KBM-7 (cell line): Measurements from ENCODE around the gene TAC4.
"Not testable (repeated sequence)": the region's sequence is repeated elsewhere in the genome, so short reads cannot be mapped to it uniquely, and the experiment has no call there.

Experiments
- DNase-seq: peaks from one replicate; pipeline ENCODE4 v3.0.0-alpha.2; 2015
- in situ Hi-C: fragments of 300-500 bp; cut with MboI; formaldehyde crosslinking; loops from 2 replicates; pipeline ENCODE4 v1.14.3; 2020; ENCODE audit warnings: low sequenced_read_pairs, low pct_unique_long_range_greater_than_20kb, mixed read lengths

TAC4 gene

DNA sequence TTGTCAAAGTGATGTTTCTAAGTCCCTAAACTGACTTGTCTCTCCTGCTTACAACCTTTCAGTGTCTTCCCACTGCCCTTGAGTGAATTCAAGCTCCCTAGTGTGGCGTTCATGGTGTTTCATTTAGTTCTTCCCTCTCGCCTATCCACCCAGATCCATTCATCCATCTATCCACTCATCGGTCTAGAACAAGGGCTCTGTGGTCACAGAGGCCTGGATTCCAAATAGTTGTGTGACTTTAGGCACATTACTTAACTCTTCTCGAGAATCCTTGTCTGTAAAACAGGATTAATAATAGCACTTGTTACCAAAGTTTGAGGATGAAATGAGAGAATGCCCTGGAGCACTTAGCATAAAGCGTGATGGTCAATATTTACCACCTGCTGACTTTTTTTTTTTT lies 870 bp upstream of the TAC4 start:
- in situ Hi-C loops = loop anchor here (10.0 kb wide), 1 partner anchor 274 kb away; the partner anchor contains the start of gene NXPH3
- no peak for DNase-seq

DNA sequence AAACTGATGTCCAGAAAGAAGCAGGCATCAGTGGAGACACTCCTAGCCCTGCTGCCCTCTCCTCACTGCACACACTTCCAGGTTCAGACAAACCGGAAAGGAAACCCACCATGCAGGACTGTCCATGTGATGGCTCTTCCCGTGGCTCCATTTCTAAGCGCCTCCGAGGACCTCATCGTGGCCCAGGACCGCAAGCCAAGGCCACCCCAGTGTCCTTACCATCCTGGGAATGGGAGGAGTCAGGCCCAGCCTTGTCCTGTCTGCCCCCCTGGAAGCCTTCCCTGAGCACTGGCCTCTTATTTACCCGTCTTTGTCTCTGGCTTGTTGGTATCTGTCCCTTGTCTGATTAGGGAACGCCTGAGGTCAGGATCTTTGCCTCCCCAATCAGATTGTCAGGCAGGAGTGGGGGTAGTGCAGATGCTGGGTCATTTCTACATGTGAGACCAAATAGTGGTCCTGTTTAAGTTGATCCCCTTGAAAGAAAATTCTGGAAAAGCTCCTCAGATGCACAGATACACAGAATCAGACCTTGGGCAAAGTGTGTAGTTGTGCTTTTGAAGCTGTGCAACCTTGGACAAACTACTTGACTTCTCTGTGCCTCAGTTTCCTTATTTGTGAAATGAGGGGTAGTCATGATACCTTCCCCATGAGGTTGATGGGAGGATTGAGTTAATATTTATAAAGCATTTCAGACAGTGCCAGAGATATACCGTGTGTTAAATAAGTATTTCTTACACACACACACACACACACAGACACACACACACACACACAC lies 744 bp downstream of the TAC4 start:
- no peak for DNase-seq
- in situ Hi-C loops = loop anchor here (10.0 kb wide), 1 partner anchor 272 kb away; the partner anchor contains the start of gene NXPH3

DNA sequence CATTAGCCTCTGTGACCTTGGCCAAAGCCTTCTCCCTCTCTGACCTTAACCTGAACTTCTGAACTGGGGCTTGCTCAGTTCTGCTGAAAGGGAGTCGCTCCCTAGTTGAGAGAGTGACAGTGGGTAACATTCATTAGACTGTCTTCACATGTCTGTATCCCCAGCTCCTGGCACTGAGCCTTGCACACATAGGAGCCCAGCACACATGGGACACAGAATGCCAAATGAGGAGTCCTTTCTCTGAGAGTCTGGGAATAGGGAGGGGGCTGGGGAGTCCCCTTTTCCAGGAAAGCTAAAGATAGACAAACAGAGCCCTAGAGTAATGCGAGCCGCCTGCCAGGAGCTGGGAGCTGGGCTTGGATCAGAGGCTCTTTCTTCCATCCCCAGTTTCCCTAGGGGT lies 2.5 kb downstream of the TAC4 start:
- DNase-seq = no peak
- in situ Hi-C loops = loop anchor here (10.0 kb wide), 1 partner anchor 271 kb away; the partner anchor contains the start of gene NXPH3

DNA sequence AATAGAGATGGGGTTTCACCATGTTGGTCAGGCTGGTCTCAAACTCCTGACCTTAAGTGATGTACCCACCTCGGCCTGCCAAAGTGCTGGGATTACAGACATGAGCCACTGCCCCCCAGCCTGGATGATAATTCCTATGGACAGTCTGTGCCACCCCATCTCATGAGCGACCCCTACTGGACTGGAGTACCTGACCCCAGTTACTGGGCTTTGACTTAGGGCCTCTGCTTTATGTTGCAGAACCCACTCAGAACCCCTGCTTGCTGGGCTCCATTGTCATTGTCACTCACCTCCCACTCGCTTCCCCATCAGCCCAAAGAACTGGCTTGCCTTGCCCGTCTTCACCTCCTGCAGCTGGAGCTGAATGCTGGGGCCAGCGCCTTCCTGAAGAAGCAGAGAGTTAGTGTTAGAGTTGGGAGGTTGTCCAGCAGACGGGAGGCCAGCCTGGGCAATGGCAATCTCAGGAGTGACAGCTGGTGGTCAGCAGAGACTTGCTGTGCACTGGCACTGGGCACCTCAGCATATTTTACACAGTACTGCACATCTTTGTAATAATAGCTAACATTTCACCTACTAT lies 4.0 kb downstream of the TAC4 start:
- DNase-seq = peak; percentile 62

DNA sequence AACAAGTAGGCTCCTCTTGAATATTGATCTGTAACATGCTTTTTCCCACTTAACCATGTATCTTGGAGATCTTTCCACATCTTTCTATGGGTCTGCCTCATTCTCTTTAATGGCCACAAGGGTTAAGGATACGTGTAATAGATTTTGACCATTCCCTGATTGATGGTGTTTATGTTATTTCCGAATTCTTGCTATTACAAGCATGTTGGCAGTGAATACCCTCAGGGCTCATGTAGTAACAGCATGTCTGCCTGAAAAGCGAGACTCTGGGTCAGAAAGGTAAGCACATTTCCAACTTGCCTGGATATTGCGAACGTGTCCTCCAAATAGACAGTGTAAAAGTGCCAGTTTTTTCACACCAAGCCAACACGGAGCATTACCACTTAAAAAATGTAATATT lies 5.0 kb downstream of the TAC4 start:
- no peak for DNase-seq
- in situ Hi-C loops = loop anchor here (10.0 kb wide), 1 partner anchor 268 kb away; the partner anchor contains the start of gene NXPH3

More for the DNA sequence above, 4.0 kb downstream of the TAC4 start:
- in situ Hi-C loops = loop anchor here (10.0 kb wide), 1 partner anchor 269 kb away; the partner anchor contains the start of gene NXPH3

DNA sequence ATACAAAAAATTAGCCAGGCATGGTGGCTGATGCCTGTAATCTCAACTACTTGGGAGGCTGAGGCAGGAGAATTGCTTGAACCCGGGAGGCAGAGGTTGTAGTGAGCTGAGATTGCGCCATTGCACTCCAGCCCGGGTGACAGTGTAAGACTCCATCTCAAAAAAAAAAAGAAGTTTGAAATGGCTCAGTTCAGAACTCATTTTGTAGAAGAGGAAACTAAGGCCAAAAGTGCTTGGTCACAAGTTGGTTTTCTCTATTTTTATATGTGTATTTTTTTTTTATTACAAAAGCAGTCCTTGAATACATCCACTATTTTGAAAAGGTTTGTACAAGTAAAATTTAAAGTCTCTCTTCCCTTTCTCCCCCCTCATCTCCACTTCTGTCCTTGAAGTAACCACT lies 5.5 kb downstream of the TAC4 start:
- in situ Hi-C loops = loop anchor here (10.0 kb wide), 1 partner anchor 268 kb away; the partner anchor contains the start of gene NXPH3
- DNase-seq = no peak

DNA sequence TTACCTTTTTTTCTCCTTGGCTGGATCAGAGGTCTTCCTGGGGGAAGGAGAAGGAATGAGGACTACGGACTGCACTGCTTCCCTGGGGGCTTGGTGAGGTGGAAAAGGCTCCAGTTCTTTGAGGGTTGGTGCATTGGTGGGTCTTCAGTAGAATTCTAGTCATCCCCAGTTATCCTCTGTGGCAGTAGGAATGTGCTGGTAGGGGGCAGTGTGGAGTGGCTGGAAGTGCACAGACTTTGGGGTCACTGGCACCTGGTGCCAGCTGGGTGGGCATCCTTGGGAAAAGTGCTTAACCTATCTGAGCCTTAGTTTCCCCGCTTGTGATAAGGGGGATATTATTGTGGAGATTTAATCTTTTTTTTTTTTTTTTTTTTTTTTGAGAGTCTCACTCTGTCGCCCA lies 6.3 kb downstream of the TAC4 start:
- DNase-seq = no peak
- in situ Hi-C loops = loop anchor here (10.0 kb wide), 1 partner anchor 267 kb away; the partner anchor contains the start of gene NXPH3

DNA sequence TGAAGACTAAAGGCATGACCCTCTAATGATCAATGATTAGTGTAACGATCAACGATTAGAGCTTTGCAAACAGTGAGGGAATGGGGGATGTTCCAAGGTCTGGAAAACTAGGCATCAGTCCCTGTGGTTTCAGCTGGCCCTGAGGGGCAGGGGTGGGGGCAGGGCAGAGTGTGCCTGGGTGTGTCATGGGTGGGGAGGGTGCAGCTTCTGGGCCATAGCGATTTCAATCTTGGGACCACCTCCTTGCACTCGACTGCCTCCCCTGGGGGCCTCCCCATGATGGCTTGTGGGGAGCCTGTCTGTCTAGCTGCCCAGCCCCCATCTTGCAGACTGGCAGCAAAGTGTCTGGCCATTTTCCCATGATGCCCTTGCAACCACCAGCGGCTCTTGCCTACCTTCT lies 8.4 kb downstream of the TAC4 start:
- no peak for DNase-seq
- in situ Hi-C loops = no loop called here

DNA sequence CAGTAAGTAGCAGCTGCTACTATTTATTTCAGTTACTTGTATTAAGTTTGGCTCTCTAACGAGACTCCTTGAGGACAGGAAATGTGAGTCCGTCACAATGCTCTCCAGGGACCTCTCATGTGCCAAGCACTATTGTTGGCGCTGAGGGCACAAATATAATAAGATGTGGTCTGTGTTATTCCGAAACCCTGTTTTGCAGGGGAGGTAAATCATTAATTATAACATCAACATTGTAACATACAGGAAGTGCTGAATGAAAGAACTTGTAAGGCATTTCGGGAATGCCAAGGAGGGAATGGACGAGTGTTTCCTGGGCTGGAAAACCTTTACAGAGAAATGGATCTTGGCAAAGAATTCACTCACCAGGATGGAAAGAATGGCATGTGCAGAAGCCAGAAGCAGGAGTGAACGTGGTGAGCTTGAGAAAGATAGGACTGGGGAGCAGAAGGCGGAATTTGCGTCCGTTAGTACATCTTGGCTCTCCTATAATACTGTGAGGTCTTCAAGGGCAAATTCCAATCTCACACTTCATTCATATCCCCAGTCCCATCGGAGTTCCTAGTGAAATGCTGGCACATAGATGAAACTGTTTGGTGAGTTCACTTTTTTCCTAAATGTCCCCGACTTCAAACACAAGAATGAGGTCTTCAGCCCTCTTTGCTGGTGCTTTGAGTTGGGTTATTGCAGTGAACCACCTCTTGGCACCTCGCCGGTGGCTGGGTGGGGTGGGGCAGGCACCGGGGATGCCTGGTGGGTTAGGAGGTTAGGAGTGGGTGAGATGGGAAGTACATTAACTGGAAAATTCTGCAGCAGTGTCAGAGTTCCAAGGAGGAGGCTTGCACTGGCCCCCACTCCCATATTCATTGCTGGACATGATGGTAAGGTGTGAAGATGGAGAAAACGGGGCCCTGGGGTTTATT lies 11.5 kb downstream of the TAC4 start:
- in situ Hi-C loops = no loop called here
- DNase-seq = no peak

DNA sequence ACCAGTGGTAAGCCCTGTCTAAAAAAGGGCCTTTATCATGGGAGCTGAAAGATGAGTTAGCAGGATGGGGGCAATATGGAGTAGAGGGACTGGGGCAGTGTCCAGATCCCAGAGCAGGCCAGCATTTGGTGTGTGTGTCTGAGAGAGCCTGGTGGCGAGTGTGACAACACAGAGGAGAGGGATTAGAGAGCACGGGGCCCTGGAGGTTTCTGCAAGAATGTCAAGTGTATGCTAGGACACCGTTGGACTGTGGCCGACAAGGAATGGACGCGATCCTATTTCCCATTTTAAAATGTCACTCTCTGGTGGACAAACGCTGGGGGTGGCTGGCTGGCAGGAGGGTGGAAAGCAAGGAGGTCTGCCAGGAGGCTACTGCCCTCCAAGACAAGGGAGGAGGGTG lies 12.4 kb downstream of the TAC4 start:
- in situ Hi-C loops = no loop called here
- DNase-seq = no peak

DNA sequence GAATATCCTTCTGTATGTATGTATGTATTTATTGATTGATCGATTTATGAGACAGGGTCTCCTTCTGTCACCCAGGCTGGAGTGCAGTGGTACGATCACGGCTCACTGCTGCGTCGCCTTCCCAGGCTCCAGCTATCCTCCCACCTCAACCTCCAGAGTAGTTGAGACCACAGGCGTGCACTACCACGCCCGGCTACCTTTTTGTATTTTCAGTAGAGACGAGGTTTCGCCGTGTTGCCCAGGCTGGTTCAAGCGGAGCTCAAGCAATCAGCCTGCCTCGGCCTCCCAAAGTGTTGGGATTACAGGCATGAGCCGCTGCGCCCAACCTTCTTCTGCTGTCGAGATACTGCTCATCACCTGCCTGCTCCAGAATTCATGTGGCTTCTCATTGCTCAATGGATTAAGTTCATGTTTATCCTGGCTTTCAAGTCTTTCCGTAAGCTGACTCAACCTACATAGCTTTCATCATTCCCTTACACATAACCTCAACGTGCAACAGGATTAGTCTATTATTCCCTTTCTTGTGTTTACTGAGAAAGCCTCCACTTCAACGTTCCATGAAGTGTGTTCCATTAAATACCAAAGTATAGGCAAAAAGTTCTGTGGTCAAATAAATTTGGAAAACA lies 13.6 kb downstream of the TAC4 start:
- DNase-seq = no peak
- in situ Hi-C loops = no loop called here

DNA sequence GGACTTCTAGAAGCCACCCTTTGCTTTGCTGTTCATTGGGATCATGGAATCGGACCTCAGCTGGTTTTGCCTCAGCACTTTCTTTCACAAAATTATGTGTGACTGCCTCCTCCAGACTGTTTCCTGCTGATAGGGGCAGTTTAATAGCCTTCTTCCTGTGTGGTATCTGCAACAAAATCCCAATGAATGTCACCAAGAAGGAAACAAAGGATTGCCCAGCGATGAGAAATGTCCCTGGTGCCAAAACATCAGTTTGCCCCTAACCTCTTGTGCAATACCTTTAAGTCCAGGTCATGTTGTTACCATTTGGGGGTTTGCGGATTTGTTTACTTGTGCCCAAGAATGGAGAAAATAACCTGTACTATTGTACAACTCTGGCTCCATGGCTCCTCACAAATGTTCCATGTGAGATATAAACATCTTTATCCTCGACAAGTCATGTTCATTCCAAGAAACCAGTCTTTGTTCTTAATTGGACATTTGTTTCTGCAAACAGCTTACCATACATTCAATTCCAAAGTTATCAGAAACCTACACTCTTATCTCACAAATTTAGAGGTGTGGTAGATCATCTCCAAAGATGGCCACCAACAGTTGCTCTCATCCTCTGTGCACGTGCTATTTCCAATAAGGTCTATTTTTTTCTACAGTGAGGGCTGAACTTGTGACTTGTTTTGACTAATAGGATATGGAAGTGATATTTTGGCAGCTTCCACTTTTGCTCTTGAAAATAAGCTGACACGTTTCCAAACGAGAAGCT lies 14.8 kb downstream of the TAC4 start:
- in situ Hi-C loops = no loop called here
- peak; percentile 96 for DNase-seq

DNA sequence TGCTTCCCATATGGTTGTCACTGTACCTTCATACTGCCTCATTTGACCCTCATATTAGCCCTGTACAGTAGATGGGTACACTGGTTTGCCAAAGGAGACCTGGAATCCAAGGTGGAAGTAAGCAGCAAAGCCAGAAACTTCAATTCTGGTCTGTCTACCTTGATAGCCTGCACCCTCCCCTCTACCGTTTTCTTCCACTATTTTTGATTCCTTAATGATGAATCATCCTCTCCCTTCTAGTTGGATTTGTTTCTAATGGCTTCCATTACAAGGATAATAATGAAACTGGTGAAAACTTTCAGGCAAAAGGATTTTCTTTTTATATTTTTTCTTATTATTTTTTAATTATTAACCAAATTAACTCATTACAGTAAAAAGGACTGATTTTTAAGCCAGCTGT lies 17.3 kb downstream of the TAC4 start:
- in situ Hi-C loops = no loop called here
- no peak for DNase-seq

DNA sequence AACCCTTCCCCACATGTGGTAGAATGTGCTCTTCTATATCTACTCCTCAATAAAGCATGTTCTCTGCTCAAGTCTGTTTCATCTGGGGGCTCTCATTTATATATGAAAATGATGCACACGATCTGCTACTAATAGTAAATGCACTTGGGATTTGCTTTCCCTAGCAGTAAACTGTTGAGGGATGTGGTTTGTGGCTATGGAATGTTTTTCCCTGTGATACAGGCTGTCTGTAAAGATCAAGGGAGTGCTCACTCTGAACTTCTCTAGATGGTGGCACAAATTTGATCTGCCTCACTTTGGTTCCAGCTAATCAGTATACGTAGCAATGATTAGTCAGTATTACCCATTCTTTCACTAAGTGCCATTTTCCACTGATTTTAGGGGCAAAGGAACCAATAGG lies 18.8 kb downstream of the TAC4 start:
- DNase-seq = no peak
- in situ Hi-C loops = no loop called here

DNA sequence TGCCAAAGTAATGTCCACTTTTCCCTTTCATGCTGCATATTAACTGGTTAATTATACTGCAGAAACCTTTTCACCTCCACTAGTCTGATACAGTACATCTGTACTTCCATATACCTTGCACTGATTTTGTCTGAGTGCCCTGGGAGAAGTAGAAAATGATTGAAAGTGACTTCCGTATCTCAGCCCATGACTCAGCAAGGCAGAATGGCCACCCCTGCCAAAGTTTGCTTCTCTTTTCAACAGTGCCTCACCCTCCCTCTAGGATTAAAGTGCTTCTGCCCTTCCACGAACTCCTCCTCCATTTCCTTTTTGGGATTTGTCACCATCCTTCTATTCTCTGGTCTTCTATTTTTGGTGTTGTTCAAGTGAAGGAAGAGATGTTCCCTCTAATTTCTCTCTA lies 19.5 kb downstream of the TAC4 start:
- in situ Hi-C loops = not testable (repeated sequence)
- peak; percentile 71 for DNase-seq

DNA sequence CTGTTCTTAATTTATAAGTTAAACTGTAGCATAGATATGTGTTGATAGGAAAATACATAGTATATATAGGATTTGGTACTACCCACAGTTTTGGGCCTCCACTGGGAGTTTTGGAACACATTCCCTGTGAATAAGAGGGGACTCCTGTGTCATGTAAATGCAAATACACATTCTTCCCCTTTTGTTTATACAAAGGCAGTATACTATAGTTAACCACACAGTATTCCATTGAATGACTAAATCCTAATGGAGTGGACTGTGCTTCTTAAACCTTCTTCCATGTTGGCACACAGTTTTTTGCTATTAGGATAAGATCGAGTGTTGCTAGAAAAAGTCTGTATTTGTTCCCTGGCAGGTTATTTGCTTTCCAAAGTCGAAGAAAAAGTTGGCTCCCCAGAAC lies 22.2 kb downstream of the TAC4 start:
- DNase-seq = no peak
- in situ Hi-C loops = no loop called here

DNA sequence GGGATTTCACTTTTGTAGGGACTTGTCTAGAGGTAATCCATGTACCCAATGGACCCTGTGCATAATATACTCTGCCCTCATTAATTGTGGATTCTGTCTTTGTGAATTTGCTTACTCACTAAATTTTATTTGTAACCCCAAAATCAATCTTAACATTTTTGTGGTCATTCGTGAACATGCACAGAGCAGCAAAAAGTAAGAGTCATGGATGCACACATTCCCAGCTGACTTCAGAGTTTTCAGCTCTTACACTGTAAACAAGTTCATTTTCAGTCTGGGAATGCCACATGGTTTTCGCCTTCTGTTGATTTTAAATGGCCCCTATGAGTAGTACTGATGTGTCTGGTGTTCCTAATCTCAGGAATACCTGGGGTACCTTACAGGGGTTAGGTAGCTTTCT lies 24.3 kb downstream of the TAC4 start:
- in situ Hi-C loops = no loop called here
- no peak for DNase-seq

DNA sequence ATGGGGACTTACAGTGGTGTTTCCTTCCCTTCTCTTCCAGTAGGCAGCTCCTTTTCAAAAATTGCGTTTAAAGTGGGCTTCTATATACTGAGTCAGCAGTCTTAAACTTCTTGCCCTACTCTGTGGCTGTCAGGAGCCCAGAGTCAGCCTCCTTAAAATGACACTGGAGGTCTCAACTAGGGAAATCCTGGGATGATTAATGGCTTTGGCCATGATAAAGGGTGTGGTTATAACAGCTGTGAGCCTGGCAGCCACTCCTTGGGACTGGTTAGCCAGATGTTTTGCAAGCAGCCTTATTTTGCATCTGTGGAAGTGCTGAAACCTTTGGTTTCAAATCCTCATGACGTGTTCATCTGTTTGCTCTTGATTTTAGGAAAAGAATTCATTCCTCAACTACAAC lies 25.0 kb downstream of the TAC4 start:
- in situ Hi-C loops = no loop called here
- DNase-seq = no peak
